Activated CD8-positive, alpha-beta memory T cell treated with anti-CD3 and anti-CD28 coated beads for 48 hours (primary cell): ENCODE measurements around the gene WWOX.

Source experiments
- DNase-seq, 3 experiments: peaks; one replicate each; pipeline ENCODE4 v3.0.0-alpha.2; 2020; ENCODE audit warnings: low read depth in 2 of 3, low spot score in 2 of 3

Gene WWOX

DNA sequence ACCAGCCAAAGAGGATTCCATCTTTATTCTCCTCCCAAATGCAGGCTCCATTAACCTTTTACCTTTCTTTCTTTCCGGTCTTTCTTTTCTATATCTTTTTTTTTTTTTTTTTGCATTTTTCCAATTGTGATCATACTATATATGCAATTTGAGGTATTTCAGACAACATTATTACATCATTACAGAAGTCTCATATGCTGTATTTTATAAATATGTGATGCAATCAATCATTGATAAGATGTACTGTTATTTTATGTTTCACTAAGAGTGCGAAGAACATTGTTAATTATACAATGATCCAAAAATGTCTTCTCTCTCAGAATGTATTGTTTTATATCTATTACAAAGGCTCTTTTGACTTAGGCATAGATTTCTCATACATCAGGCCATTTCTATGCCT lies 683.1 kb downstream of the WWOX start:
- DNase-seq, result no peak

DNA sequence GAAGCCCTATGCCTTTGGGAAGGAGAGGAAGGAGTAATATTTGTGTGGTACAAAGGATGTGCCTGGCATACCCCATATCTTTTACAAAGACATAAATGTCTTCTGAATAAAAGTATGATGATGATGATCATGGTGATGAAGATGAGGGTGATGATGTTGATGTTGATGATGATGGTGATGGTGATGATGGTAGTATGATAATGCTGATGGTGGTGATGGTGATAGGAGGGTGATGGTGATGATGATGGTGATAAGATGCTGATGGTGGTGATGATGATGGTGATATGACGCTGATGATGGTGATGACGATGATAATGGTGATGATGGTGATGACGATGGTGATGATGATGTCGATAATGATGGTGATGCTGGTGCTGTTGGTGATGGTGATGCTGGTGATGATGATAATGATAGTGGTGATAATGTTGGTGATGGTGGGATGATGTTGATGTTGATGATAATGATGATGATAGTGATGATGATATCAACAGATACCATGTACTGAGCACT lies 684.2 kb downstream of the WWOX start:
- no peak for DNase-seq

DNA sequence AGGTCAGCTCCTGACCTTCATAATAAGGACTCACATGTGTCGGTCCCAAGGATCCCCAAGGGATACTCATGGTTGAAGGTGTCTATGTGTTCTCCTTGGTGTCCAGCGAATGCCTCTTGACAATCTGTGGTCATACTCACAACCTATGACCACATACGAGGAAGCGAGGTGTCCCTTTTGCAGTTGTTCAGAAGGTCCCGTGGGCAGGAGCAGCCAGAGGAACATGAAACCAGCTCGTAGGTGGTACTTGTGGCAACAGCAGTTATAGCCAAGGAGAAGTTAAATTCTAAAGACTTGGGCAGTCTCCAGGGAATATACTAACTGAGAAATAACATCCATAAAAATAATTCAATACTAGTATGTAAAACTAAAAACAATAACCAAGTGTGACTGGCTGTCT lies 685.3 kb downstream of the WWOX start:
- DNase-seq, result no peak

- no peak for DNase-seq
Observed at GRCh38 chr16:78785218-78785617, 685.8 kb downstream of the WWOX start.

DNA sequence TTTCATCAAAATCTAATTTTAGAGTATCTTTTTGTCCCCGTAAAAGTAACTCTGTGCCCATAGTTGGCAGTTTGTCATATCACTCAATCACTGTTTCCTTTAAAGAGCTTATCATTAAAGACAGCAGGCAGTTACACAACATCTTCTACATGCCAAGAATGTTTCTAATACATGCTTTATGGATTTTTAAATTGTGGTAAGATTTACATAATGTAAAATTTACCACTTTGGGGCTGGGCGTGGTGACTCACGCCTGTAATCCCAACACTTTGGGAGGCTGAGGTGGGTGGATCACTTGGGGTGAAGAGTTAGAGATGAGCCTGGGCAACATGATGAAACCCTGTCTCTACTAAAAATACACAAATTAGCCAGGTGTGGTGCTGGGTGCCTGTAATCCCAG lies 687.2 kb downstream of the WWOX start:
- no peak for DNase-seq

GRCh38 chr16:78788276-78788675 lies 688.8 kb downstream of the WWOX start:
- DNase-seq, result no peak

DNA sequence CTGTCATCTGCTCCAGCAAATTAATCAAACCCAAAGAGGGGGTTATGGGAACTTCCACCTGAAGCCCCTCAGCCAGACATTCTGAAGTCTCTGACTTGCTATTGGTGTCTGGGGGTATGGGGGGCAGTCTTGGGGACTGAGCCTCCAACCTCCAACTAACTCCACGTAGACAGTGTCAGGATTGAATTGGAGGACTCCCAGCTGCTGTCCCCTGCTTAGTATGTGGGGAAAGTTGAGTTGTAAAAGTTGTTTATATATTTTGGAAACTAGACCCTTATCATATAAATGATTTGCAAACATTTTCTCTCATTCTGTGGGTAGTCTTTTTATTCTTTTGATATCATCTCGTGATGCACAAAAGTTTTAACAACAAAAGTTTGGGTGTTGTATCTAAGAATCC lies 689.2 kb downstream of the WWOX start:
- DNase-seq, result no peak

GRCh38 chr16:78789561-78789960 lies 690.1 kb downstream of the WWOX start:
- no peak for DNase-seq

- DNase-seq, result no peak
Observed at GRCh38 chr16:78791011-78791410, 691.6 kb downstream of the WWOX start.

- DNase-seq, result no peak
Observed at GRCh38 chr16:78791926-78792325, 692.5 kb downstream of the WWOX start.

- no peak for DNase-seq
Observed at GRCh38 chr16:78792952-78793351, 693.5 kb downstream of the WWOX start.

- no peak for DNase-seq
Observed at GRCh38 chr16:78794581-78795250, 695.3 kb downstream of the WWOX start.

- DNase-seq, result no peak
Observed at GRCh38 chr16:78795433-78795832, 696.0 kb downstream of the WWOX start.

DNA sequence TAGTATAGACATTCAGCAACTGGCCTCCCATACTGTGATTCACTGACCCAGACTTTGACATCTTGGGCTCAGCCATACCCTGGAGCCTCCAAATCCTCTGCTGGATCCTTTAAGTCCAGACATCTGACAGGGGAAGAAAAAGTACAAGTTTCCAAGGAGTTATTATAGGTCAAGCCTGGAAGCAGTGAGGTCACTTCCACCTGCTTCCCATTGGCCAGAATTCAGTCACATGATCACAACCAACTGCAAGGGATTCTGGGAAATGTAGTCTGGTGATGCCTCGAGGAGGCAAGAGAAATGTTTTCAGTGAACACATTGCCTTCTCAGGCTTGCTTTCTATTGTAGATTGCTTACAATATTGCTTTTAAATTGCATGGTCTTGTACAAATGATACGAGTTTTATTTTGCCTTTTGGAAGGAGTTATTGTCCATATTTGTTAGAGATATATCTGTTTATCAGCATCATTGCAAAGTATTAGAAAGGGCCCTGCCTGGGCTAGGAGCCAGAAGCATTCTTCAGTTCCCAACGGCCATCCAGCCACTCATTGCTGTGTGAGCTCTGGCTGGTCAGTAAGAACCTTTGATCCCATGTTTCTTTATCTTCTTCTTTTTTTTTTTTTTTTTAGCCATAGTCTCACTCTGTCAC lies 696.9 kb downstream of the WWOX start:
- DNase-seq, result no peak

- no peak for DNase-seq
Observed at GRCh38 chr16:78799429-78799828, 700.0 kb downstream of the WWOX start.

DNA sequence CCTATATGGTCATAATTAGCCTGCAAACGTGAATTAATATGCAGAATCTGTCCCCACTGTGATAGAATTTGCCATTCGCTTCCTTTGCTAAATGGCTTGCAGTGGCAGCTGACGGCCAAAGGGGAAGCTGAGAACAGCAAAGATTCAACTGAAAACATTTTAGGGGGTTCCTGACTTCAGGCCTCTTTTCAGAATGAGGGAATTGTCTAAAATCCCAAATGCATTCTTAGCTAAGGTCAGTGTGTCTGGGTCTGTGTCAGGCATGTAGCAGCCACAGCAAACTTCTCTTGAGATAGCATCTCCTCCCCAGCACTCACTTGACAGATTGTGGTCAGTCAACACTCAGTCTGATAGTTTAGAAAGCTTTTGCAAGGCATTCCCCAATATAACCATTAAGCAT lies 701.1 kb downstream of the WWOX start:
- DNase-seq, result no peak

- no peak for DNase-seq
Observed at GRCh38 chr16:78804058-78804735, 704.7 kb downstream of the WWOX start.

DNA sequence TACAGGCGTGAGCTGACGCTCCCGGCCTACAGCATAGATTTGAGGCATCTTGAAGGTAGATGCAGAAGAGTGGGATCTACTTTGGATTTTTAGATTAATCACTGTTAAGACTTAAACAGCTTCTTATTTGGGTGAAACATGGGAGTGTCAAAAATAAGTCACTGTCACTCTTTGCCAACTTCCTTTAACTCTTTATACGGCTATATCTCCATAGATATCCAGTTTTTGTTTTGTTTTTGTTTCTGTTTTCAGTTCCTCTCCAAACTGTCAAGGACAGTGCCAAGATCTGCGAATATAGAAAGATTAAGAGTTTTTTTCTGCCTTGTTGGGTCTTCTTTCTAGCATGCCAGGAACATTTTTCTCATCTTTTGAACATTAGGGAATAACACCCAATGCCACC lies 706.1 kb downstream of the WWOX start:
- DNase-seq, result no peak

DNA sequence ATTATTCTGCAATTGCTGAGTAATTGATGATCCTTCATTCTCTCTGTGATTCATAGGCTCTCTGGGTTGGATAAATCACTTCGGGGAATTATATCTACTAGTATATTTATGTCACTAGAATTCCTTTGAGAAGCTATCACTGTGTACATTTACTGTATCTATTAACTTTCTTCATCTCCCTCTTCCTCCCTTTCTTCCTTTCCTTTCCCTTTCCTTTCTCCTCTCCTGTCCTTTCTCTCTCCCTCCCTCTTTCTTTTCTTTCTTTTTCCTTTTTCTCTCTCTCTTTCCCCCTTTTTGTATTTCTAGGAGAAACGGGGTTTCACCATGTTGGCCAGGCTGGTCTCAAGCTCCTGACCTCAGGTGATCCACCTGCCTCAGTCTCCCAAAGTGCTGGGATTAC lies 711.8 kb downstream of the WWOX start:
- no peak for DNase-seq

GRCh38 chr16:78812582-78812981 lies 713.1 kb downstream of the WWOX start:
- DNase-seq, result no peak

DNA sequence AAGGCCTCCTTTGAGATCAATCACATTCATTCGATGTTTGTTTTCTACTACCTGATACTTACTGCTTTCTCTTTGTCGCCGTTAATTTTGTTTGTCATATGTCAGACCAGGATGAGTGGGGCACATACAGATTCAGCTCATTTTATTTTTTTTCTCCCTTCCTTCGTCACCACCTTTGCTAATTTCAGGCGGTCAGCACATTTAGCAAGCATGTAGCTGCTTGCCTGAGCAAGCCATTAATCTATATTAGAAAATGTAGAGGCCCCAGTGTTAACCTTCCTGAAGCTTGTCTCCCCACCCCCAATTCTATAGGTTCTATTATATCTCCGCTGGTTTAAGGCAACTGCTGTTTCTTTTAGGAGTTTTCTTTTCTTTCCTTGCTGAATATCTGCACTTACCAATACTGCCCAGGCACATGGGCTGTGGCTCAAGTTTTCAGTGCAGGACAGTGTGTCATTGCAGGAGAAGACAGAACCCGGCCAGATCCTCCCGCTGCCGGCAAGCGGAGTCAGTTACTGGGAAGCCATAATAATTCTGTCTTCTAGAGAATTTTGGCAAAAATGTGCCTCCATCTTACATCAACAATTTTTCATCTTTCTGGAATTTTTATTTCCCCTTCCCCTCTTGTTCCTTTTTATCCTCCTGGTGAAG lies 714.3 kb downstream of the WWOX start:
- DNase-seq, result no peak

DNA sequence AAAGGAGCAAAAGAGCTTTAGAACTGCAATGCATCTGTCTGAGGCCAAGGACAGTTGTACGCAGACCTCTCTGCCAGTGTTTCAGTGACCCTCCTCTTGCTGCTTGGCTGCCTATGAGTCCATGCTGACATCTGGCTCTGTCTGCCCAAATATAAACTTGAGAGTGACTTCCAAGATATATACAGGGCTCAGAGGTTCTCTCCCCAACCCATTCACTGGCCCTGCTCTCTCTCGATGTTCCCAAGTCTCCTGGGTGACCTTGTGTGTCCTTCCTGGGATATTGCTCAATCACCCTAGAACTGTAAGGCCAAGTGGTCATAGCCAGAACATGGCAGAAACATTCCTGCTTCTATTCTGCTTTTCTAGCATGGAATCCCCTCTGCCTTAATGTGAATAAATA lies 716.3 kb downstream of the WWOX start:
- no peak for DNase-seq
